HG03571 (cell line): ENCODE results near the gene GLB1L.

ENCODE experiments used
- ATAC-seq: cut with Tn5 transposase; IDR thresholded peaks from one replicate; pipeline ENCODE4 v1.9.1; 2021; ENCODE audit not compliant: unreplicated experiment

The GLB1L gene

GRCh38 chr2:219253753-219254589, 8.7 kb upstream of the GLB1L start, which contains the start of gene TUBA4A:
Gene TUBA4A (minus strand): TSS chr2:219253918. CDS start chr2:219253858, 60 bp downstream.
- peak; percentile 49 for ATAC-seq

- ATAC-seq: peak; percentile 5
Observed at GRCh38 chr2:219252900-219253752, 7.9 kb upstream of the GLB1L start, which contains the start of gene TUBA4B. Gene TUBA4B (plus strand): TSS chr2:219253243. CDS start chr2:219253408, 165 bp downstream.

GRCh38 chr2:219252570-219252899, 7.3 kb upstream of the GLB1L start:
- ATAC-seq: no peak

GRCh38 chr2:219252084-219252483, 6.8 kb upstream of the GLB1L start:
- no peak for ATAC-seq

GRCh38 chr2:219251656-219252055, 6.4 kb upstream of the GLB1L start:
- ATAC-seq: no peak

GRCh38 chr2:219250049-219250781, 5.0 kb upstream of the GLB1L start:
- ATAC-seq: no peak

GRCh38 chr2:219249203-219249980, 4.1 kb upstream of the GLB1L start:
- peak; percentile 45 for ATAC-seq

- ATAC-seq: no peak
Observed at GRCh38 chr2:219248845-219249202, 3.6 kb upstream of the GLB1L start.

GRCh38 chr2:219247678-219248642, 2.7 kb upstream of the GLB1L start:
- ATAC-seq: no peak

GRCh38 chr2:219246559-219246958, 1.3 kb upstream of the GLB1L start:
- ATAC-seq: no peak

GRCh38 chr2:219245899-219246230, 621 bp upstream of the GLB1L start:
- ATAC-seq: no peak

GRCh38 chr2:219244789-219245147, 476 bp downstream of the GLB1L start:
- no peak for ATAC-seq

GRCh38 chr2:219243291-219243761, 1.9 kb downstream of the GLB1L start:
- ATAC-seq: no peak

- no peak for ATAC-seq
Observed at GRCh38 chr2:219234331-219234730, 10.9 kb downstream of the GLB1L start.

- no peak for ATAC-seq
Observed at GRCh38 chr2:219230059-219230540, 15.1 kb downstream of the GLB1L start.

GRCh38 chr2:219229305-219230058, 15.8 kb downstream of the GLB1L start, which contains the start of the genes ANKZF1 and ATG9A:
Gene ANKZF1 (plus strand): TSS chr2:219229806. CDS start chr2:219230258, 452 bp downstream.
Gene ATG9A (minus strand): TSS chr2:219229636. CDS start chr2:219228024, 1,612 bp downstream.
- ATAC-seq: peak; percentile 97

- ATAC-seq: no peak
Observed at GRCh38 chr2:219228911-219229304, 16.3 kb downstream of the GLB1L start.
